ENCODE data around the gene SMIM38.

The SMIM38 gene

DNA sequence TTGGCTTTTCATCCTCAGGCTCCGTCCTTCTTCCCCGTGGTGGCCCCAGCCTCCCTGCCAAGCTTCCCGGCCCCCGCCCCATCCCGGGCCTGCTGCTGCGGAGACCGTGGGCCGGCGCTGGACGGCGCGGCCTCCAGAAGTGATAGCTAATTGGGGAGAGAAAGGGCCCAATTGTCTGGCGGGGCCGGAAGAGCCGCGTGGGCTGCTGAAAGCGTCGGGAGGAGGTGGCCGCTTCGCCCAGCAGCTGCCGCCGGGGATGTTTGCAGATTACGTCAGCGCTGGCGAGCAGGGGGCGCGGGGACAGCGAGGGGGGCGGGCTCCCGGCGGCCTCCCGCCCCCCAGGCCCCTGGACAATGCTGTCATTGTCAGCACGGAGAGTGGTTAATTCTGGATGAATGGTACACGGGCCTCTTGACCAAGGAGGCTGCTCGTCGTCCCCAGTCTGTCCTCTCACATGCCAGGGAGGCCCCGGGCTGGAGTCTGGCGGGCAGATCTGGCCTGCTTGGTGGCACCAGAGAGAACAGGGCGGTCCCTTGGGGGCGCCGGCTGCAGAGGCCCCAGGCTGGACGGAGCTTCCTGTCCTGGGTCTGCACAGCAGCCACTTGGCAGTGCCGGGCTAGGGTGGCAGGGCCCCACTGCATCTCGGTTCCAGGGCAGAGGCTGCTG is 1.6 kb downstream of the SMIM38 start:
- Histone ChIP-seq H3K27ac (ENCODE audit: low read depth, low read length, poor library complexity, severe bottlenecking) (no peak overlapping the region), H3K4me1 (ENCODE audit: insufficient read depth, low read length, severe bottlenecking) (no peaks in the 10 kb centered on the region), H3K4me3 (ENCODE audit: low read depth, low read length, poor library complexity, severe bottlenecking) (no peak overlapping the region), H4K20me1 (ENCODE audit: insufficient read depth, low read length) (no peaks in the 10 kb centered on the region), H3K9me2 (ENCODE audit: low read depth, low read length) (no peaks in the 10 kb centered on the region), H3K36me3 (ENCODE audit: insufficient read depth, low read length) (no peaks in the 10 kb centered on the region), H3K9me3 (ENCODE audit: low read length) (no peaks in the 10 kb centered on the region), H3F3A (ENCODE audit: insufficient read depth, low read length) (no peaks in the 10 kb centered on the region), H3K9ac (ENCODE audit: low read length) (no peak overlapping the region), H2AFZ (ENCODE audit: low read length) (no peak overlapping the region), H3K79me2 (ENCODE audit: insufficient read depth, low read length) (no peaks in the 10 kb centered on the region), H3K4me2 (ENCODE audit: low read length) (no peak overlapping the region), H3K27me3 (ENCODE audit: insufficient read depth, low read length) (no peaks in the 10 kb centered on the region)
- no peak for TF ChIP-seq EZH2 (IDR thresholded peaks at IDR 0.05; ENCODE audit: borderline replicate concordance, low read length)
- TF ChIP-seq, protein P1, sequence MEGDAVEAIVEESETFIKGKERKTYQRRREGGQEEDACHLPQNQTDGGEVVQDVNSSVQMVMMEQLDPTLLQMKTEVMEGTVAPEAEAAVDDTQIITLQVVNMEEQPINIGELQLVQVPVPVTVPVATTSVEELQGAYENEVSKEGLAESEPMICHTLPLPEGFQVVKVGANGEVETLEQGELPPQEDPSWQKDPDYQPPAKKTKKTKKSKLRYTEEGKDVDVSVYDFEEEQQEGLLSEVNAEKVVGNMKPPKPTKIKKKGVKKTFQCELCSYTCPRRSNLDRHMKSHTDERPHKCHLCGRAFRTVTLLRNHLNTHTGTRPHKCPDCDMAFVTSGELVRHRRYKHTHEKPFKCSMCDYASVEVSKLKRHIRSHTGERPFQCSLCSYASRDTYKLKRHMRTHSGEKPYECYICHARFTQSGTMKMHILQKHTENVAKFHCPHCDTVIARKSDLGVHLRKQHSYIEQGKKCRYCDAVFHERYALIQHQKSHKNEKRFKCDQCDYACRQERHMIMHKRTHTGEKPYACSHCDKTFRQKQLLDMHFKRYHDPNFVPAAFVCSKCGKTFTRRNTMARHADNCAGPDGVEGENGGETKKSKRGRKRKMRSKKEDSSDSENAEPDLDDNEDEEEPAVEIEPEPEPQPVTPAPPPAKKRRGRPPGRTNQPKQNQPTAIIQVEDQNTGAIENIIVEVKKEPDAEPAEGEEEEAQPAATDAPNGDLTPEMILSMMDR (IDR thresholded peaks at IDR 0.05; ENCODE audit: low read length): no peak

DNA sequence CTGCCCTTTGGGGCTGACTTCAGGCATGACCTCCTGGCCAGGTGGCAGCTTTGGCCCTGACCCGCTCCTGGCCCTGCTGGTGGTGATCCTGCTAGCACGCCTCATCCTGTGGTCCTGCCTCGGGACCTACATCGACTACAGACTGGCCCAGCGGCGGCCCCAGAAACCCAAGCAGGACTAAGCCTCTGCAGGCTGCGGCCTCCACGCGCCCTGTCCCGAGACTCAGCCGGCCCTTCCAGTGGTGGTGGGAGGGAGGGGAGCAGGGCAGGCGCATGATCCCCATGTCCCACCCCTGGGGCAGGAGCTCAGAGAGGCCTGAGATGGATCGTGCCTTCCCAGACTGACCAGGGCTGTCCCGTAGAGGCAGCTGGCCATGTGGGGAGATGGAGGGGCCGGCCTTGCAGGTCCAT is 2.1 kb downstream of the SMIM38 start:
- H3K4me2 ChIP-seq (ENCODE audit: low read length): no peak overlapping the region
- H3F3A ChIP-seq (ENCODE audit: insufficient read depth, low read length): no peaks in the 10 kb centered on the region
- H3K36me3 ChIP-seq (ENCODE audit: insufficient read depth, low read length): no peaks in the 10 kb centered on the region
- H3K79me2 ChIP-seq (ENCODE audit: insufficient read depth, low read length): no peaks in the 10 kb centered on the region
- no peak for TF ChIP-seq EZH2 (IDR thresholded peaks at IDR 0.05; ENCODE audit: borderline replicate concordance, low read length)
- TF ChIP-seq, protein P1 (IDR thresholded peaks at IDR 0.05; ENCODE audit: low read length): no peak
- no peak overlapping the region for H3K27ac ChIP-seq (ENCODE audit: low read depth, low read length, poor library complexity, severe bottlenecking)
- no peaks in the 10 kb centered on the region; the same call in 1 of the 2 replicates for H3K27me3 ChIP-seq (ENCODE audit: insufficient read depth, low read length)
- H3K4me3 ChIP-seq (ENCODE audit: low read depth, low read length, poor library complexity, severe bottlenecking): no peak overlapping the region
- no peaks in the 10 kb centered on the region for H3K9me3 ChIP-seq (ENCODE audit: low read length)
- H3K9ac ChIP-seq (ENCODE audit: low read length): no peak overlapping the region
- no peaks in the 10 kb centered on the region for H3K9me2 ChIP-seq (ENCODE audit: low read depth, low read length)
- no peaks in the 10 kb centered on the region for H4K20me1 ChIP-seq (ENCODE audit: insufficient read depth, low read length)
- no peaks in the 10 kb centered on the region for H3K4me1 ChIP-seq (ENCODE audit: insufficient read depth, low read length, severe bottlenecking)
- H2AFZ ChIP-seq (ENCODE audit: low read length): no peak overlapping the region

- H3K27me3 ChIP-seq (ENCODE audit: insufficient read depth, low read length): no peaks in the 10 kb centered on the region; the same call in 1 of the 2 replicates
- no peak overlapping the region for H3K4me3 ChIP-seq (ENCODE audit: low read depth, low read length, poor library complexity, severe bottlenecking)
- TF ChIP-seq, protein P1 (IDR thresholded peaks at IDR 0.05; ENCODE audit: low read length): no peak
- TF ChIP-seq EZH2 (IDR thresholded peaks at IDR 0.05; ENCODE audit: borderline replicate concordance, low read length): no peak
- no peaks in the 10 kb centered on the region for H3K36me3 ChIP-seq (ENCODE audit: insufficient read depth, low read length)
- H3F3A ChIP-seq (ENCODE audit: insufficient read depth, low read length): no peaks in the 10 kb centered on the region
- no peak overlapping the region for H3K4me2 ChIP-seq (ENCODE audit: low read length)
- H3K27ac ChIP-seq (ENCODE audit: low read depth, low read length, poor library complexity, severe bottlenecking): no peak overlapping the region
- no peak overlapping the region for H3K9ac ChIP-seq (ENCODE audit: low read length)
- H2AFZ ChIP-seq (ENCODE audit: low read length): no peak overlapping the region
- H3K4me1 ChIP-seq (ENCODE audit: insufficient read depth, low read length, severe bottlenecking): no peaks in the 10 kb centered on the region
- H3K9me2 ChIP-seq (ENCODE audit: low read depth, low read length): no peaks in the 10 kb centered on the region
- H3K9me3 ChIP-seq (ENCODE audit: low read length): no peaks in the 10 kb centered on the region
- no peaks in the 10 kb centered on the region for H4K20me1 ChIP-seq (ENCODE audit: insufficient read depth, low read length)
- no peaks in the 10 kb centered on the region for H3K79me2 ChIP-seq (ENCODE audit: insufficient read depth, low read length)
Observed at GRCh38 chr11:69158301-69159149, 2.8 kb downstream of the SMIM38 start.
